DMS153 treated with DMSO at 0.1 percent for 48 hours (cell line): ENCODE measurements around the gene NIPAL4.

ENCODE experiments used
- DNase-seq: peaks from one replicate; lab custom pipeline; 2025; ENCODE audit not compliant: unreplicated experiment; lab: John Stamatoyannopoulos, UW

The NIPAL4 gene

DNA sequence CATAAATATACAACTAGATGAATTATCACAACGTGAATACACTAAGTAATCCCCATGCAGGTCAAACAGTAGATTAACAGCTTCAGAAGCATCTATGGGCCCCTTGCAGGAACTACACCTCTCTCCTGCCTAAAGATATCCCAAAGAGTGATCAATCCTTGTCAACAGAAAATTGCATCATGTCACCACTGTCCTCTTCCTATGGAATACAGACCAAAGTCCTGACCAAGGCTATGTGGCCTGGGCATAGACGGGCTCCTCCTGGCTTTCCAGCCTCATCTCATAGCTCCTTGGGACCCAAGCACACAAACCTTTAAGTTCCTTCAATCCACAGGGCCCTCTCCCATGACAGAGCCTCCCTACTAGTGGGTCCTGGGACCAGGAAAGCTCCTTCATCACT, 25.3 kb downstream of the NIPAL4 start:
- no peak for DNase-seq

DNA sequence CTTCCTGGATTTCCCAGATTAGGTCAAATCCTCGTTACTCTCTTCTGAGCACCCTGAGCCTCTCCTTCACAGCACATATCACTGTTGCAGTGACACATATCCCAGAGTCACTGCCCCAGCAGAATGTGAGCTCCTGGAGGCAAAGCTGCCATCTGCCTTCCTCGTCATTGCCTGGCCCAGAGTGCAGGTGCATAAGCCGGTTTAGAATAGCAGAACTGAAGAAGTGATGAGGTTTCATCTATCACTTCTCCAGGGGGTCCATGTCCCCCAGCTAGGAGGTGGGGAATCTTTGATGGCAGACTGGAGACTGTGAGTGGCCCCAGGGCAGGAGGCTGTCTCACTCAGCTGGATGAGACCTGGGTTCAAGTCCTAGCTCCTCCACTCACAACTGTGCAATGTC, 25.8 kb downstream of the NIPAL4 start:
- DNase-seq = no peak

- DNase-seq = no peak
These were observed 26.2 kb downstream of the NIPAL4 start for GRCh38 chr5:157486221-157486681.

- DNase-seq = no peak
These were observed 26.8 kb downstream of the NIPAL4 start for GRCh38 chr5:157486861-157487260.

GRCh38 chr5:157487358-157487757, 27.3 kb downstream of the NIPAL4 start:
- DNase-seq = no peak

- DNase-seq = no peak
These were observed 31.5 kb downstream of the NIPAL4 start for GRCh38 chr5:157491471-157491995.

DNA sequence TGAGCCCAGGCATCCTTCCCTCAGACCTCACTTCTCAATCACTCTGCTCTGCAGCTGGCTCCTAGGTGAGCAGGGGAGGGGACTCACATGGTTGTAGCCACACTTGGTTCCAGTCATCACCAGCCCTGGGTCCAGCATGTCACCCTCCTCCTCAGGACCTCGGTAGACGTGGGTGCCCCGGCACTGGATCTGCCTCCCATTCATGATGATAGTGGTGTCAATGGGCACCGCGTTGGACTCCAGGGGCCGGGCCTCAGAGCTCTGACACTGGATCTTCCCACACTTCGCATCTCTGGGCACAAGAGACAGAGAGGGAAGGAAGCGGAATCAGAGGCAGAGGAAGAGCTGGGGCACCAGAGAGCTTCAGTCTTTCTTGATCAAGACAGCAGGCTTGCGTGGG, 32.9 kb downstream of the NIPAL4 start:
- no peak for DNase-seq

DNA sequence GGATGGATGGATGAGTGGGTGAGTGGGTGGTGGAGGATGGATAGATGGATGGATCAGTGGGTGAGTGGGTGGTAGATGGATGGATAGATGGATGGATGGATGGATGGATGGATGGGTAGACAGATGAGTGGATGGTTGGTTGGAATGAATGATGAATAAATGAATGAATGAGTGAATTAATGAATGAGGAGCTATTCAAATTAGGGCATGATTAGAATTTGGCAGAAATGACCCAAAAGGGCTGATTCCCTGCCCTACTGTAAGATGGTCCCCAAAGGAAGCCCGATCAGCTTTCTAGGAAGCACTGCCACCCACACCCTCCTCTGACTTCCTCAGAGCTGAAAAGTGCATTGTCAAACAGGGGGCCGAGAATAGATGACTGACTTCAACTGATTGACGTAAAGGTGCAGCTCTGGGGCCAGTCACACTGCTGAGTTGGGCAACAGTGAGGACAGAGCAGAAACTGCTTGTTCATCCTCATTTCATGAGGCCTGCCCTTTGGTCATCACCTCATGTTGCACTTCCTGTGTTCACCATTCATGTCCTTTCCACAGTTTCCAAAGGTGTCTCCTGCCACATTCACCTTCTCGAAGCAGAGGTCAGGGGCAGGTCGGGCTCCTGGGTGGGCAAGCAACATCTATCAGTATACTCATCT, 34.3 kb downstream of the NIPAL4 start:
- no peak for DNase-seq

GRCh38 chr5:157496864-157497263, 36.9 kb downstream of the NIPAL4 start:
- DNase-seq = no peak

GRCh38 chr5:157497875-157498611, 38.0 kb downstream of the NIPAL4 start:
- DNase-seq = no peak

GRCh38 chr5:157502143-157502647, 42.2 kb downstream of the NIPAL4 start:
- no peak for DNase-seq

DNA sequence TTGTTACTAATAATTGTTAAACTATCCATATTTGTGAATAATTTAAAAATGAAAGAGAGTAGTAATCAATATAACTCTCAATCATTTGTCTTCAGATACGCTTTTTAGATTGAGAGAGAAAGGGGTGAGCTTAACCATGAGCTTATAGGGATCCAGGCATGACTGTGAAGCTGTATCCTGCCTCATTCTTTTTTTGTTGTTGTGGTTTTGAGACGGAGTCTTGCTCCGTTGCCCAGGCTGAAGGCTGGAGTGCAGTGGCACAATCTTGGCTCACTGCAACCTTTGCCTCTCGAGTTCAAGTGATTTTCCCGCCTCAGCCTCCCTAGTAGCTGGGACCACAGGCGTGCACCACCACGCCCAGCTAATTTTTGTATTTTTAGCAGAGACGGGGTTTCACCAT, 44.0 kb downstream of the NIPAL4 start:
- DNase-seq = no peak

GRCh38 chr5:157505496-157505895, 45.5 kb downstream of the NIPAL4 start:
- DNase-seq = no peak

DNA sequence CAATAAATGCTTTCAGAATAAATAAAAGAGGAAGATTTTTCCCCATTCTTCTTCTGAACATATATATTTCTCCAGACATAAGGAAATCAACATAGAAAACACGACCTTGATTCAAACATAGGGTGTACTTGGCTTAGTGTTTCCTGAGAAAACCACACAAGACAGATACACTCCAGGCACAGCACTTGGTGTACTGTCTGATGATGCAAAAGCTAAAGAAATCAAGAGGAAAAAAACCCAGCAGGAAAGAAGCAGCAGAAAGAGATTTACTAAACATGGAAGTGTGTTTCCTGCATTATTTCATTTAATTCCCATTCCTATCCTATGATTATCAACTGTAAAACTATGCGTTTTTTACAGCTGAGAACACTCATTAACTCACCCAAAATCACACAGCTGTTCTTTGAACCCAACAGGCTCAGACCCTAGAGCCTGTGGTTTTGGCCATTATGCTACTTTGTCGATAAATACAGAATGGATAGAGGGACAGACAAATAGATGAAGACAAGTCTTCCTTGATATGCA, 46.1 kb downstream of the NIPAL4 start:
- no peak for DNase-seq

GRCh38 chr5:157506981-157507780, 47.2 kb downstream of the NIPAL4 start:
- DNase-seq = no peak

DNA sequence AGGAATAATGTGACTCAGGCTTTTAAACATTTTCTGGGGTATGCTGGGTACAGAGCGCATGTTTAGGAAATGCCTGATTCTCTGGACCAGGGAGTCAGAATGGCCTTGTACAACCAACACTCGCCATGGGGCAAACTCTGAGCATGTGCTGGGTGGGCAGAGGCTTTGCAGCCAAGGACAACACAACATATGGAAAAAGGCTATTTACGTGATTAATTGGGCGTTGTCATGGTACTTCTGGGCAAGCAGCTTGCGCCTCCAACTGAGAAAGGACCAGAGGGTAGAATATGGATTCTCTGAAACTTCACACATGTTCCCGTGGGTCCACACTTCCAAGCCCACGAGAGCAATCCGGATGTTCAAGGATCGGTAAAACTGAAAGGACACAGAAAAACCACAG, 49.1 kb downstream of the NIPAL4 start:
- DNase-seq = no peak

- no peak for DNase-seq
These were observed 49.6 kb downstream of the NIPAL4 start for GRCh38 chr5:157509587-157509986.

DNA sequence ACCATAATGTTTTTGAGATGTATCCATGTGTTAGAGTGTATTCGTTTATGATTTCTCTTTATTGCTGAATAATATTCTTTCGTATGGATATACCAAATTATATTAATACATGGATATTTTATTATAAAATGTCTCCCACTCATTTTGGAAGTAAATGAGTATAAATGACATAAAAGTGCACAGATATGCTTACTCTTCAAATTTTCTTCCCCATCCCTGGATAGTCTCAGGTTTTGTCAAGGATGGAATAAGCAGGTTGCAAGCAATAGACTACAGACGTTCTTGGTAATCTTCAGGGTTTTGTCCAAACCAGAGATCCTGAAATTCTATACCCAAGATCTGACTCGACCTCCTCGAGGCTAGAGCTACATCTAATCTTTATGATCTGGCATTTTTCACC, 50.7 kb downstream of the NIPAL4 start:
- DNase-seq = no peak

GRCh38 chr5:157511651-157512644, 51.9 kb downstream of the NIPAL4 start:
- DNase-seq = no peak

DNA sequence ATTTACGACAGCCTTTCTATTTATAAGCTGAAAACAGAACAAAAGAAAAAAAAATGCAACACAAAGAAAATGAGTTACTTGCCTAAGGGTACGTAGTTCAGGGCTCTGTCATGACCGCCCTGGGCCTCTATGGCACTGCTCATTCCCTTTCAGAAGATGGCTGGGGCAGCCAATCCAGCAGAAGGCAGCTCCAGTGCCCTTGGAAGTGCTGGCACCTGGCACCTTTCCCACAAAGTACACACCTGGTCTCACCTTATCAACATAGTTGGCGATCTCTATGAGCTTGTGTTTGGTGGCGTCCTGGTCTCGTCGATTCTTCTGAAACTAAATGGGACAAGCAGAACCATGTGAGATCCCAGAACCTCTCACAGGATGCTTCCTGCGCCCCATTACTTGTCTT, 53.2 kb downstream of the NIPAL4 start:
- no peak for DNase-seq
